GM12878 (cell line): Measurements from ENCODE around the gene RAB40B.

Experiments
- EGR1 ChIP-seq, 2 experiments: IDR thresholded peaks; 1 replicate in 1 of 2; 2 replicates in 1 of 2; pipeline ENCODE4 v1.6.1; 2011 to 2012; ENCODE audit warnings: low read depth in 2 of 2, low read length in 2 of 2, borderline replicate concordance in 1 of 2, mild to moderate bottlenecking in 1 of 2, moderate library complexity in 1 of 2
- EZH2 ChIP-seq: IDR thresholded peaks from 2 replicates; pipeline ENCODE4 v1.6.1; 2012; ENCODE audit warnings: low read depth, mild to moderate bottlenecking, control low read depth, inconsistent platforms, low read length, borderline replicate concordance; ENCODE audit not compliant: control insufficient read depth
- NFIC ChIP-seq: IDR thresholded peaks from 2 replicates; pipeline ENCODE4 v1.6.1; 2012; ENCODE audit warnings: low read depth, mild to moderate bottlenecking, inconsistent platforms, low read length, moderate library complexity
- NRF1 ChIP-seq: conservative IDR thresholded peaks from 2 replicates; pipeline ENCODE4 v1.6.1; 2011; ENCODE audit warnings: mild to moderate bottlenecking, low read depth, low read length, improper control_type of control experiment
- SMC3 ChIP-seq: IDR thresholded peaks from 2 replicates; pipeline ENCODE4 v1.6.1; 2011; ENCODE audit warnings: low read length, improper control_type of control experiment, borderline replicate concordance
- TF ChIP-seq, protein P1 (sequence below), 3 experiments: IDR thresholded peaks in 2 of 3; conservative IDR thresholded peaks in 1 of 3; 2 replicates each; pipeline ENCODE4 v1.5.1; 2011; ENCODE audit warnings: low read depth in 3 of 3, low read length in 3 of 3, mild to moderate bottlenecking in 3 of 3, control low read depth in 2 of 3, moderate library complexity in 2 of 3, inconsistent platforms in 1 of 3, mixed read lengths in 1 of 3; ENCODE audit not compliant: control insufficient read depth in 2 of 3, insufficient read depth in 1 of 3; ENCODE audit errors: extremely low read depth in 1 of 3
- TF ChIP-seq, protein P2 (sequence below): IDR thresholded peaks from 2 replicates; pipeline ENCODE4 v1.6.1; 2012; ENCODE audit warnings: low read length, inconsistent platforms
- TF ChIP-seq, protein P3 (sequence below): IDR thresholded peaks from 2 replicates; pipeline ENCODE4 v1.6.1; 2012; ENCODE audit warnings: low read depth, low read length, improper control_type of control experiment

DNA sequence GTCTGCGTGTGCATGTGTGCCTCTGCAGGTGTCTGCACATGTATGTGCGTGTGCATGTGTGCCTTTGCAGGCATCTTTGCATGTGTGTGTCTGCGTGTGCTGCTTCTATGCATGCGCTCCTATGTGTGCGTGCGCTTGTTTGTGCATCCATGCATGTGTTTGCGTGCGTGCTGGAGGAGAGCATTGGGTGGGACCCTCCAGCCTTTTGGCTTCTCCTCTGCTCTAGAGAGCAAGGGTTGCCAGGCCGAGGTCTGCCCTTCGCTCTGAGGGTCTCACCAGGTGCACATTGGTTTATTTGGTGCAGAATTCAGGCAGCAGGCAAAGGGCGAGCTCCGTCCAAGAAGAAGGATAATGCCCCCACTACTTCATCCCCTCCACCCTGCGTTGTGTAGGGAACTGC lies 1.1 kb upstream of the RAB40B start:
- no peak for TF ChIP-seq NFIC
- TF ChIP-seq, protein P1, sequence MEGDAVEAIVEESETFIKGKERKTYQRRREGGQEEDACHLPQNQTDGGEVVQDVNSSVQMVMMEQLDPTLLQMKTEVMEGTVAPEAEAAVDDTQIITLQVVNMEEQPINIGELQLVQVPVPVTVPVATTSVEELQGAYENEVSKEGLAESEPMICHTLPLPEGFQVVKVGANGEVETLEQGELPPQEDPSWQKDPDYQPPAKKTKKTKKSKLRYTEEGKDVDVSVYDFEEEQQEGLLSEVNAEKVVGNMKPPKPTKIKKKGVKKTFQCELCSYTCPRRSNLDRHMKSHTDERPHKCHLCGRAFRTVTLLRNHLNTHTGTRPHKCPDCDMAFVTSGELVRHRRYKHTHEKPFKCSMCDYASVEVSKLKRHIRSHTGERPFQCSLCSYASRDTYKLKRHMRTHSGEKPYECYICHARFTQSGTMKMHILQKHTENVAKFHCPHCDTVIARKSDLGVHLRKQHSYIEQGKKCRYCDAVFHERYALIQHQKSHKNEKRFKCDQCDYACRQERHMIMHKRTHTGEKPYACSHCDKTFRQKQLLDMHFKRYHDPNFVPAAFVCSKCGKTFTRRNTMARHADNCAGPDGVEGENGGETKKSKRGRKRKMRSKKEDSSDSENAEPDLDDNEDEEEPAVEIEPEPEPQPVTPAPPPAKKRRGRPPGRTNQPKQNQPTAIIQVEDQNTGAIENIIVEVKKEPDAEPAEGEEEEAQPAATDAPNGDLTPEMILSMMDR (IDR thresholded peaks at IDR 0.05 in 2 of 3, conservative IDR thresholded peaks at IDR 0.05 in 1 of 3; ENCODE audit: control insufficient read depth in 2 of 3, extremely low read depth in 1 of 3, insufficient read depth in 1 of 3, low read depth in 3 of 3, low read length in 3 of 3) = no peak
- TF ChIP-seq SMC3 = no peak
- no peak for TF ChIP-seq EZH2
- TF ChIP-seq, protein P2, sequence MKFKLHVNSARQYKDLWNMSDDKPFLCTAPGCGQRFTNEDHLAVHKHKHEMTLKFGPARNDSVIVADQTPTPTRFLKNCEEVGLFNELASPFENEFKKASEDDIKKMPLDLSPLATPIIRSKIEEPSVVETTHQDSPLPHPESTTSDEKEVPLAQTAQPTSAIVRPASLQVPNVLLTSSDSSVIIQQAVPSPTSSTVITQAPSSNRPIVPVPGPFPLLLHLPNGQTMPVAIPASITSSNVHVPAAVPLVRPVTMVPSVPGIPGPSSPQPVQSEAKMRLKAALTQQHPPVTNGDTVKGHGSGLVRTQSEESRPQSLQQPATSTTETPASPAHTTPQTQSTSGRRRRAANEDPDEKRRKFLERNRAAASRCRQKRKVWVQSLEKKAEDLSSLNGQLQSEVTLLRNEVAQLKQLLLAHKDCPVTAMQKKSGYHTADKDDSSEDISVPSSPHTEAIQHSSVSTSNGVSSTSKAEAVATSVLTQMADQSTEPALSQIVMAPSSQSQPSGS = no peak
- no peak for TF ChIP-seq NRF1
- TF ChIP-seq EGR1 (IDR thresholded peaks at IDR 0.05; ENCODE audit: borderline replicate concordance in 1 of 2, low read depth in 2 of 2, low read length in 2 of 2) = no peak
- TF ChIP-seq, protein P3, sequence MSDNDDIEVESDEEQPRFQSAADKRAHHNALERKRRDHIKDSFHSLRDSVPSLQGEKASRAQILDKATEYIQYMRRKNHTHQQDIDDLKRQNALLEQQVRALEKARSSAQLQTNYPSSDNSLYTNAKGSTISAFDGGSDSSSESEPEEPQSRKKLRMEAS = no peak
